GF-D8 (cell line): Measurements from ENCODE around the gene C7.
"Not testable (repeated sequence)": the region's sequence is repeated elsewhere in the genome, so short reads cannot be mapped to it uniquely, and the experiment has no call there.

ENCODE experiments used
- DNase-seq: peaks from one replicate; lab custom pipeline; 2025; lab: John Stamatoyannopoulos, UW

Gene C7

GRCh38 chr5:40909264-40909663 lies at the start of gene C7:
C7 (plus strand) TSS chr5:40909497; CDS start chr5:40909611, 114 bp downstream.
- no peak for DNase-seq

DNA sequence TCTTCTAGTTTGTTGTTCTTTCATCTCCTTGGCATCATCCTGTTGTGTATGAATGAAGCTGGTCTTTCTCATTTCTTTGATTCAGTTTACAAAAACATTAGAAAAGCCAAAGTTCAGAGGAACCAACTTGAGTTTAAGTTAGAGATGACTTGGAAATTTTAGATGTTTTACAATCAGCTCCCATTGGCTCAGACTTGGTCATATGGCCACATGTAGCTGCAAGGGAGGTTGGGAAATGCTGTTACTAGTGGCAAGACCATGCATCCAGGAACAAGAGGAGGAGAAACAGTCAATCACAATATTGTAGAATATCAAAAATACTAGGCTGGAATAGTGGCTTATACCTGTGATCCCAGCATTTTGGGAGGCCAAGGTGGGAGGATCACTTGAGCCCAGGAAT lies 48.6 kb upstream of the C7 start:
- no peak for DNase-seq

DNA sequence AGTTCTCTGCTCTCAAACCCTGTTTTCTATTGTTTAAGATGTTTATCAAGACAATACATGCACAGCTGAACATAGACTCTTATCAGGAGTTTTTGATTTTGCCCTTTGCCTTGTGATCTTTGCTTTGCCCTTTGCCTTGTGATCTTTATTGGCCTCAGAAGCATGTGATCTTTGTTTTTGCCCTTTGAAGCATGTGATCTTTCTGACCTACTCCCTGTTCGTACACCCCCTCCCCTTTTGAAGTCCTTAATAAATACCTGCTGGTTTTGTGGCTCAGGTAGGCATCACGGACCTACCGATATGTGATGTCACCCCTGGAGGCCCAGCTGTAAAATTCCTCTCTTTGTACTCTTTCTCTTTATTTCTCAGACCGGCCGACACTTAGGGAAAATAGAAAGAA lies 44.3 kb upstream of the C7 start:
- DNase-seq: not testable (repeated sequence)

GRCh38 chr5:40866844-40867243 lies 42.5 kb upstream of the C7 start:
- no peak for DNase-seq

DNA sequence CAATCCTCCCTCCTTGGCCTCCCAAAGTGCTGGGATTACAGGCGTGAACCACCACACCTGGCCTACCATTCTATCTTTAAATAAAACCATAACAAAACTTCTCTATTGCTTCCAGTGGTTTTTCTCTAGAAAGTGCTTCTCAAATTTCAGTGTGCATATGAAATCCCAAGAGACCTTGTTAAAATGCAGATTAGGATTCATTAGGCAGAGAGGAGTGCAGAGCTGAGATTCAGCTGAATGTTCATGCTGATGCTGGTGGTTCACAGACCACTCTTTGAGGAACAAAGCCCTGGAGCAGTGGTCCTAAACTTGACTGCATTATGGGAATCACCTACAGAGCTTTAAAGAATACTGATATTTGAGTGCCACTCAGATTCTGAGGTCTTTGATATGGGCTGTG lies 39.9 kb upstream of the C7 start:
- no peak for DNase-seq

GRCh38 chr5:40871177-40871576 lies 38.1 kb upstream of the C7 start:
- no peak for DNase-seq

- DNase-seq: not testable (repeated sequence)
Observed at GRCh38 chr5:40872253-40872652, 37.0 kb upstream of the C7 start.

- no peak for DNase-seq
Observed at GRCh38 chr5:40873286-40873880, 35.9 kb upstream of the C7 start.

- DNase-seq: no peak
Observed at GRCh38 chr5:40875958-40876357, 33.3 kb upstream of the C7 start.

DNA sequence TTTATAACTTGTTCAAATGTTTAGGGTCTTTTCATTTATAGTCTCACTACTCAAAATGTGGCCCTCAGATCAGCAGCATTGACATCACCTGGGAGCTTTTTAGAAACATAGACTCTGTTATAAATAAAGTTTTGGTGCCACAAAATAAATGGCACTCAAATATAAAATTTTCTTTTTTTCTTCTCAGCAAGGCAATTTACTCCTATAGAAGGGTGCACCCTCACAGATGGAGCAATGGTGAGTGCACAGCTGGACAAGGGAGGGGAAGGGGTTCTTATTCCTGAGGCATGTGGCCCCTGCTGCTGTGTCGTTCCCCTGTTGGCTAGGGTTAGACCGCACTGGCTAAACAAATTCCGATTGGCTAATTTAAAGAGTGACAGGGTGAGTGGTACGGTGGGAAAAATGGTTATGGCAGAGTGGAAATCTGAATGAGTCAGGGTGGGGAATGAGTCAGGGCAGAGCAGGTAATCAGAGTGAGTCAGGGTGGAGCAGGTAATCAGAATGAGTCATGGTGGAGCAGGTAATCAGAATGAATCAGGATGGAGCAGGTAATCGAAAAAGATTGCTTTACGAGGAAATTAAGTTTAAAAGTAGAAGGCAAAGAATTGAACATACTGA lies 31.8 kb upstream of the C7 start:
- no peak for DNase-seq

GRCh38 chr5:40879163-40879942 lies 29.9 kb upstream of the C7 start:
- peak; percentile 19 for DNase-seq

GRCh38 chr5:40882291-40882690 lies 27.0 kb upstream of the C7 start:
- no peak for DNase-seq

DNA sequence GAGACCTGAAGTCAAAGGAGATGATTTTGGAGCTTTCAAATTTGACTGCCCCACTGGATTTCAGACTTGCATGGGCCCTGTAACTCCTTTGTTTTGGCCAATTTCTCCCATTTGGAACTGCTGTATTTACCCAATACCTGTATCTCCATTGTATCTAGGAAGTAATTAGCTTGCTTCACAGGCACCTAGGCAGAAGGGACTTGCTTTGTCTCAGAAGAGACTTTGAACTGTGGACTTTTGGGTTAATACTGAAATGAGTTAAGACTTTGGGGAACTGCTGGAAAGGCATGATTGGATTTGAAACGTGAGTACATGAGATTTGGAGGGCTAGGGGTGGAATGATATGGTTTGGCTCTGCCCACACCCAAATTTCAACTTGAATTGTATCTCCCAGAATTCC lies 26.2 kb upstream of the C7 start:
- DNase-seq: not testable (repeated sequence)

- not testable (repeated sequence) for DNase-seq
Observed at GRCh38 chr5:40895440-40896425, 13.6 kb upstream of the C7 start.

- no peak for DNase-seq
Observed at GRCh38 chr5:40904205-40904993, 4.9 kb upstream of the C7 start.

- no peak for DNase-seq
Observed at GRCh38 chr5:40904994-40905306, 4.3 kb upstream of the C7 start.

GRCh38 chr5:40906351-40906751 lies 2.9 kb upstream of the C7 start:
- DNase-seq: no peak

DNA sequence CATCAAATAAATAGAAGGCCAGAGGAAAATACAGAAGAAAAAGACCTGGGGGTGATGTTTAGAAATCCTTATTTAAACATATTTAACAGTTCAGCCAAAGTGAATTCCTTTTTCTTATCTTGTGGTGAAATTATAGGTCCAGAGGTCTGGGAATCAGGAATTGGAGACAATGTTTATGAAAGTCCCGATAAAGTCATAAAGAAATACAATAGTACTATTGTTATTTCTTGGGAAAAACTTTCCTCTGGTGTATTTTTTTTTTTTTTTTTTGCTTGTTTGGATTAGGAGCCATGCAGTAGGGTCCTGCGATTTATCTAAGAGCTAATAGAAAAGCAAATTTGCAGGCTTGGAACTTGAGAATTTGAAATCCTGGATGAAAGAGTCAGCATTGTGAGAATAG lies 426 bp downstream of the C7 start:
- DNase-seq: no peak

- DNase-seq: no peak
Observed at GRCh38 chr5:40911266-40911665, 2.0 kb downstream of the C7 start.

DNA sequence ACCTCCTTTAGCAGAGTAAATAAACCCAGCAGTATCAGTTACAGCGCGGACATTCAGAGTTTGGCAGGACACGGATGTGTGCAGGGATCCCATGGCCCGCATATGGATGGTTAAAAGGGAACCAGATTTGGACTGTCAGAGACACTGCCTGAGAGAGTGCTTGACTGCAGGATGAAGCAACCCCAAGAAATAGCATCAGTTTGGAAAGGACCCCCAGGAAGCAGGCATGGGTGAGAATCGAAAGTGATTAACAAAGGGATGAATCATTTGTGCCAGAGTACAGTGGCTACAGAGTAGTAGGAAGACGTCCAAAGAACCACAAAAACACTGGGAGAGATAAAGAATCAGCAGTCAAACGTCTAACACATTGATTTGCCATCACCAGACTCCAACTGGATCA lies 5.5 kb downstream of the C7 start:
- no peak for DNase-seq

DNA sequence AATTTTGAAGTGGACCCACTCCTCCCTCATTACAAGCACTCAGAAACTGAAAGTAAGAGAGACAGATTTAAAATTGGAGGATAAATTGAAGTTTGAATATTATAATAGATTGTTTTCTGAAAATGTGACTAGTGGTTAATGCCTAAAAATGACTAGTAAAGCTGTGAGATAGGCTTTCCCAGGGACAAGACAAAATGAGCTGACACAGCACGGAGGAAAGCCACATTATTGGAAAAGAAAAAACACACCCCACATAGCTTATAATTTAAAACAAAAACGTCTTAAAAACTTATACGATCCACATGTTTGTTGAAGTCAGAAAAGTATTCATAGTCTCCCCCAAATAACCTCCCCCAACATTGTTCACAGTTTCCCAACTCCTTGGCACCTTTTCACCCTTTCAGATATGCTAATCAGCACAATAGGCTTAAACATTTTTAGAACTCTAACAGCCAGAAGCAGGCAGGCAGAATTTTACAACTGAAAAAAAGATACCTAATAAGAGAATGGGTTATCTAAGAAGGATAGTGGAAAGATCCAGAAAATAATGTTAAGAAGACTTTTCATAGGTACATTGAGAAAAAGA lies 6.1 kb downstream of the C7 start:
- DNase-seq: no peak
